Calu3 (cell line): ENCODE measurements around the gene ITPR1. TPM values are rescaled to one million over a fixed set of nuclear protein-coding genes. Genes with fewer than 3 reads are reported as not detected.

Source experiments
- BruUV-seq: library from RNA; stranded (reverse); fragments of 400-500 nt; replicated peaks from 2 replicates; lab custom pipeline; 2021; lab: Mats Ljungman, UMichigan
- CTCF ChIA-PET: fragments of 300-600 bp; sonication (Branson Sonifier 250); formaldehyde crosslinking; loops from one replicate; lab custom pipeline; 2022; ENCODE audit warnings: antibody characterized with exemption; lab: Charles Lee
- DNase-seq: peaks from one replicate; pipeline ENCODE4 v3.0.0; 2022
- H3K27ac Mint-ChIP-seq: one replicate; pipeline ENCODE4 v1.8.0; 2022; ENCODE audit warnings: mixed read lengths; ENCODE audit not compliant: unreplicated experiment
- H3K27me3 Mint-ChIP-seq: one replicate; pipeline ENCODE4 v1.8.0; 2022; ENCODE audit warnings: mixed read lengths; ENCODE audit not compliant: unreplicated experiment
- H3K36me3 Mint-ChIP-seq: one replicate; pipeline ENCODE4 v1.8.0; 2022; ENCODE audit warnings: mild to moderate bottlenecking, moderate library complexity, mixed read lengths; ENCODE audit not compliant: insufficient read depth, unreplicated experiment
- H3K4me1 Mint-ChIP-seq: one replicate; pipeline ENCODE4 v1.8.0; 2022; ENCODE audit warnings: mild to moderate bottlenecking, low read depth, mixed read lengths; ENCODE audit not compliant: unreplicated experiment
- H3K4me3 Mint-ChIP-seq: one replicate; pipeline ENCODE4 v1.8.0; 2022; ENCODE audit warnings: mild to moderate bottlenecking, low read depth, moderate library complexity, mixed read lengths; ENCODE audit not compliant: unreplicated experiment
- H3K9me3 Mint-ChIP-seq: one replicate; pipeline ENCODE4 v1.8.0; 2022; ENCODE audit warnings: low read depth, mixed read lengths; ENCODE audit not compliant: unreplicated experiment
- intact Hi-C: fragments of 100-400 bp; cut with micrococcal nuclease; formaldehyde crosslinking; loops from one replicate; pipeline ENCODE4 v1.10.0; 2022; ENCODE audit not compliant: unreplicated experiment
- total RNA-seq: library from RNA; stranded (reverse); gene quantifications from 2 replicates; pipeline ENCODE4 v1.2.3, GENCODE V29; 2022
- TF ChIP-seq, protein P1 (sequence below): fragments of 200-600 bp; IDR thresholded peaks from one replicate; pipeline ENCODE4 v1.8.0; 2022; ENCODE audit warnings: antibody characterized with exemption; ENCODE audit not compliant: unreplicated experiment

ITPR1 gene
- total RNA-seq, 1 experiment from 2014 or later = 4.2 TPM

DNA sequence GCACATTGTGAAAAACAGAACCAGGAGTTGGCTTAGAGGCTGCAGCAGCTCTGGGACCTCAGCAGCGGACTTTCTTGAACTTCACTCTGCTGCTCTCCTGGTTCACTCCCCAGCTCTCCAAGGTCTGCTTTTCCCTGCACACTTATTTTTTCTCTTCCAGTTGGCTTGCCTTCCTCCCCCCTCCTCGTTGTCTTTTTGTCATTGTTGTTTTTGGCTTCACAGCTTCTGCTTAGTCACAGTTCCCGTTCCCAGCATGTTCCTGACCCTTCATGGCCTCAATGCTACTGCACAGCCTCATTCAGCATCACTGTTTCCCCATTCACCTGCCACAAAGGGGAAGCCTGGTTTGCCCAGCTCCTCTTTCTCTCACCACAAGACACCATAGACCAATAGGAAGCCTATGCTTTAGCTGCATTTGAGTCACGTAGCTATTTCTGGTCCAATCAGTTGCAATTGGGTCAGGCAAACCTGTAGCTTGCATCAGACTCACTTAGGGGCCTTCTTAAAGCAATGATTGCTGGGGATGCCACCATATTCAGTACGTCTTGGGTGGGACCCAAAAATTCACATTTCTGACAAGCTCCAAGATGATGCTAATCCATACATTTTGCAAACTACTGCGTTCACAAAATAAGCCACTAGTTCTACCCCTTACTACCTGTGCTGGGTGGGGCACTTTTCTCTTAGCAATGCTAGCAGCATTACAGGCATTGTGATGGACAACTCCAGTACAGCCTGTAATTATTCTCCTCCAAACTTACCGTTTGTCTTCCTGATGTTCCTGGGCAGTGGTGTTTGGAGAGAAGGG, 18.3 kb upstream of the ITPR1 start:
- Mint-ChIP-seq H3K36me3 (no peaks in the 10 kb centered on the region), H3K9me3 (no peaks in the 10 kb centered on the region), H3K4me3 (no peak overlapping the region), H3K4me1 (peaks cover 8% of the 10 kb centered on the region), H3K27me3 (peaks cover 40% of the 10 kb centered on the region), H3K27ac (no peak overlapping the region)
- DNase-seq = no peak
- CTCF ChIA-PET = interaction anchor here (0.6 kb wide), 1 partner anchor 91 kb away, joined by 4 read pairs; no protein-coding TSS in a partner anchor
- intact Hi-C loops = no loop called here
- no TSS peak for BruUV-seq
- TF ChIP-seq, protein P1, sequence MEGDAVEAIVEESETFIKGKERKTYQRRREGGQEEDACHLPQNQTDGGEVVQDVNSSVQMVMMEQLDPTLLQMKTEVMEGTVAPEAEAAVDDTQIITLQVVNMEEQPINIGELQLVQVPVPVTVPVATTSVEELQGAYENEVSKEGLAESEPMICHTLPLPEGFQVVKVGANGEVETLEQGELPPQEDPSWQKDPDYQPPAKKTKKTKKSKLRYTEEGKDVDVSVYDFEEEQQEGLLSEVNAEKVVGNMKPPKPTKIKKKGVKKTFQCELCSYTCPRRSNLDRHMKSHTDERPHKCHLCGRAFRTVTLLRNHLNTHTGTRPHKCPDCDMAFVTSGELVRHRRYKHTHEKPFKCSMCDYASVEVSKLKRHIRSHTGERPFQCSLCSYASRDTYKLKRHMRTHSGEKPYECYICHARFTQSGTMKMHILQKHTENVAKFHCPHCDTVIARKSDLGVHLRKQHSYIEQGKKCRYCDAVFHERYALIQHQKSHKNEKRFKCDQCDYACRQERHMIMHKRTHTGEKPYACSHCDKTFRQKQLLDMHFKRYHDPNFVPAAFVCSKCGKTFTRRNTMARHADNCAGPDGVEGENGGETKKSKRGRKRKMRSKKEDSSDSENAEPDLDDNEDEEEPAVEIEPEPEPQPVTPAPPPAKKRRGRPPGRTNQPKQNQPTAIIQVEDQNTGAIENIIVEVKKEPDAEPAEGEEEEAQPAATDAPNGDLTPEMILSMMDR = no peak

- Mint-ChIP-seq H3K27me3 (peaks cover 40% of the 10 kb centered on the region), H3K36me3 (no peaks in the 10 kb centered on the region)
- CTCF ChIA-PET = no interaction called here
Observed at GRCh38 chr3:4475804-4476203, 17.3 kb upstream of the ITPR1 start.

GRCh38 chr3:4476496-4476895, 16.7 kb upstream of the ITPR1 start:
- H3K4me3 Mint-ChIP-seq = no peak overlapping the region
- no peaks in the 10 kb centered on the region for H3K36me3 Mint-ChIP-seq
- TF ChIP-seq, protein P1 = no peak
- H3K9me3 Mint-ChIP-seq = no peaks in the 10 kb centered on the region
- DNase-seq = no peak
- intact Hi-C loops = no loop called here
- CTCF ChIA-PET = no interaction called here
- H3K27me3 Mint-ChIP-seq = peaks cover 39% of the 10 kb centered on the region
- H3K27ac Mint-ChIP-seq = no peak overlapping the region
- BruUV-seq = no TSS peak
- H3K4me1 Mint-ChIP-seq = peaks cover 8% of the 10 kb centered on the region

More at GRCh38 chr3:4475804-4476203, 17.3 kb upstream of the ITPR1 start:
- TF ChIP-seq, protein P1 = no peak
- H3K4me1 Mint-ChIP-seq = peaks cover 8% of the 10 kb centered on the region
- intact Hi-C loops = no loop called here
- H3K9me3 Mint-ChIP-seq = no peaks in the 10 kb centered on the region
- no peak overlapping the region for H3K4me3 Mint-ChIP-seq
- DNase-seq = no peak
- BruUV-seq = no TSS peak
- H3K27ac Mint-ChIP-seq = no peak overlapping the region

- no peak overlapping the region for H3K27ac Mint-ChIP-seq
- H3K9me3 Mint-ChIP-seq = no peaks in the 10 kb centered on the region
- intact Hi-C loops = no loop called here
- no peak for DNase-seq
- H3K4me1 Mint-ChIP-seq = peaks cover 8% of the 10 kb centered on the region
- H3K27me3 Mint-ChIP-seq = peaks cover 22% of the 10 kb centered on the region
- H3K4me3 Mint-ChIP-seq = no peak overlapping the region
- TF ChIP-seq, protein P1 = no peak
- CTCF ChIA-PET = no interaction called here
- no TSS peak for BruUV-seq
- H3K36me3 Mint-ChIP-seq = no peaks in the 10 kb centered on the region
Observed at GRCh38 chr3:4478261-4478660, 14.9 kb upstream of the ITPR1 start.
